T47D (cell line): ENCODE data around the gene DNAJB11.

Source experiments
- DNase-seq, 2 experiments: peaks; one replicate each; pipeline versions ENCODE4 v3.0.0 to v3.0.0-alpha.2; 2011 to 2012; ENCODE audit warnings: low read depth in 1 of 2, low spot score in 1 of 2
- JUND ChIP-seq: IDR thresholded peaks from 2 replicates; pipeline ENCODE4 v1.6.1; 2012; ENCODE audit warnings: low read depth
- in situ Hi-C: cut with HindIII; loops from 2 replicates; pipeline ENCODE4 v1.10.0; 2016; ENCODE audit warnings: low sequenced_read_pairs, low pct_unique_long_range_greater_than_20kb

Gene DNAJB11

DNA sequence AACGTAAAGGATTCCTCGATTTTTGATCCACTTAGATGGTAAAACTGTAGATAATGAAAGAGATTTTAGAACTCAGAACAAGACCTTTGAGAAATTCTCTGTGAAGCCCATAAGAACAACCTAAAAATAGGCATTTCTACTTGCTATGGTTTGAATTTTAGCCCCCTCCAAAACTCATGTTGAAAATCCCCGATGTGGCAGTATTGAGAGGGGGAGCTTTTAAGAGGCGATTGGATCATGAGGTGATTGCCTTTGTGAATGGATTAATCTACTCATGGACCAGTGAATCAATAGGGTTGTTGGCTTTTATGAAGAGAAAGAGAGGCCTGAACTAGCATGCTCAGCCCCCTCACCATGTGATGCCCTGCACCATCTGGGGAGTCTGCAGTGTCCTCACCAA, 22.2 kb downstream of the DNAJB11 start:
- no peak for TF ChIP-seq JUND
- in situ Hi-C loops: no loop called here
- no peak for DNase-seq

DNA sequence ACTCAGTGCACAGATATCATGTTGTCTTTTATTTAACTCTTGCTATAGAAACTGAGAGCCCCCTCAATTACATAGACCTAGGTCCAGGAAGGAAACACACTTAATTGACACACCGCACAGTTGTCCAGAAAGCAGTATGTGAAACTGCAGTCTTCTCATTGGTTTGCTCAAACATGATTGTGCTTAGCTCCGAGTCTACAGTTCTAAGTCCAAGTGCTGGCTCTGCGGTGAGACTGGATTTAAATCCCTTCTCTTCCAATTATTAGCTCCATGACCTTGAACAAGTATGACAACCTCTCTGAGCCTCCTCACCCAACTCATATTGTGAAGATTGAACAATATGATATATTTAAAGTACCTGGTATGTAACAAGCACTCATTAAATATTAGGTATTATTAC, 23.3 kb downstream of the DNAJB11 start:
- DNase-seq: no peak
- no peak for TF ChIP-seq JUND
- in situ Hi-C loops: no loop called here

DNA sequence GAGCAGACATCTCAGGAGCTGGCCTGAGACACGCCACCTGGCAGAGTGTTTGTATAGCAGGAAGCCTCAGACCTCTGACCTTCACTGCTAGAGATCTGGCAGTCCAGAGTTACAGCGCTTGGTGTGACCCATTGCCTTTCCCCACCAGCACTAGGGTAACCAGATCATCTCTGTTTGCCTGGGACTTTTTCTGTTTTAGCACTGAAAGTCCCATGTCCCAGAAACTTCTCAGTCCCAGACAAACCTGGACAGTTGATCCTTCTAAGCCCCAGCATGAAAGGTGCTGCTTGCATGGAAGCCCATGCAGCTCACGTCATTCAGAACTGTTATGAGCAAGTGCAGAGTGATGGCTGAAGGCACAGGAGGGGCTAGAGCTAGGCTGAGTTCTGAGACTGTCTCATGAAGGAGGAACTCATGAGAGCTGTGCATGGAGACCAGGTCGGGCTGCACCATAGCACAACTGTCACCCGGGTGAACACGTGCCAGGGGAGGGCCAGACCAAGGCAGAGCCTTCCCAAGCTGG, 24.1 kb downstream of the DNAJB11 start:
- TF ChIP-seq JUND: no peak
- no peak for DNase-seq
- in situ Hi-C loops: no loop called here

DNA sequence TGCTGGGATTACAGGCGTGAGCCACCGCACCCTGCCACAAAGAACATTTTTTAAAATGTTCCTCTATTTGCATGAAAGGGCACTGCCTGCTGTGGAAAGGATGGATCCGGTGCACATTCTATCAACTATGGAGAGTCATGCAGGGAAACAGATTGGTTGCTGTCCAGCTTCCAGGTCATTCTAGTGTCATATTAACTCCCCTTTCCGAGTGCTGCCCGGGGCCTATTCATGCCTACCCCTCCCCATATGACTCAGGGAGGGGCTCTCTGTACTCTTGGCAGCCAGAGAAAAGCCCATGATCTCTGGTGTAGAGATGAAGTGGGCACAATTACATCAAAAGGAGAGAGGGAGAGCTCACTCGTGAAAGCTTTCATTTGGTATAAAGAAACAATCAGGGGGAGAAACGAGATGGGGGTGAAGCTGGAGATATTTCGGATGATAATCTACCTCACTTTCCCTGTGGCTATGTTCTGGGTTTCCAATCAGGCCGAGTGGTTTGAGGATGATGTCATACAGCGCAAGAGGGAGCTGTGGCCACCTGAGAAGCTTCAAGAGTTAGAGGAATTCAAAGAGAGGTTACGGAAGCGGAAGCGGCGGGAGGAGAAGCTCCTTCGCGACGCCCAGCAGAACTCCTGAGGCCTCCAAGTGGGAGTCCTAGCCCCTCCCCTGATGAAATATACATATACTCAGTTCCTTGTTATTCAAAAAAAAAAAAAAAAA, 26.2 kb downstream of the DNAJB11 start:
- no peak for TF ChIP-seq JUND
- DNase-seq: peak in 1 of 2 experiments; percentile 53
- in situ Hi-C loops: no loop called here

DNA sequence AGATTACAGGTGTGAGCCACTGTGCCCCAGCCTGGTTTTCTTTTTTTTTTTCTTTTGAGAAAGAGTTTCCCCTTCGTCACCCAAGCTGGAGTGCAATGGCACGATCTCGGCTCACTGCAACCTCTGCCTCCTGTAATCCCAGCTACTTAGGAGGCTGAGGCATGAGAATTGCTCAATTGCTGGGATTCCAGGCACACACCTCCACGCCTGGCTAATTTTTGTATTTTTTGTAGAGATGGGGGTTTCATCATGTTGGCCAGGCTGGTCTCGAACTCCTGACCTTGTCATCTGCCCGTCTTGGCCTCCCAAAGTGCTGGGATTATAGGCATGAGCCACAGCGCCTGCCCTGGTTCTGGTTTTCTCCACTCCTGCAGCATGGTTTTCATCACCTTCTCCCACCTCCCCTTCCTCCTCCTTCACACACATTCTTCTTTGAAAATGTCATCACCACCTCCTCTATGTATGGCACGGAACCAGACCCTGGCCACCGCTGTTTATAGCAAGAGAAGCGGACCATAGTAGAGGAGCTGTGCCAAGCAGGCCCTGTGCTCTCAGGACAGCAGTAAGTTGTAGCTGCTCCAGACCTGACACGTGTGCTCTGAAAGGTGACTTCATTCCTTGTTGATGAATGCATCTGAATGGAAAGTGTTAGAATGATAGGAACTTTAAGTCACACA, 27.7 kb downstream of the DNAJB11 start:
- no peak for DNase-seq
- no peak for TF ChIP-seq JUND
- in situ Hi-C loops: no loop called here

DNA sequence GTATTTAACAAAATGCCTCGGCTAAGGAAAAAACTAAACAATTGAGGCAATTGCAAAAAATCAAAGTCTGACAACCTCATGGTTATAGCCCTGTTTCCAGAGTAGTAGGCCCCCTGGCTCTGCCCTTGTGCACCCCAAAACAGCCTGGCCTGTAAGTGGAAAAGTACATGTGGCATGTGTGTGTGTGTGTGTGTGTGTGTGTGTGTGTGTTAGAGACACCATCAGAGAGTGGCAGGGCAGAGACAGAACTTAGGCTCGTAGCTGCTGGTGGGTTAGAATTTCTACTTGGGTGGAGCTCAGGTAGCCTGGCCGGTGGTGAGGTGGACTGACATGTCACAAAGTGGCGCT, 28.2 kb downstream of the DNAJB11 start:
- DNase-seq: no peak
- TF ChIP-seq JUND: no peak
- in situ Hi-C loops: no loop called here

DNA sequence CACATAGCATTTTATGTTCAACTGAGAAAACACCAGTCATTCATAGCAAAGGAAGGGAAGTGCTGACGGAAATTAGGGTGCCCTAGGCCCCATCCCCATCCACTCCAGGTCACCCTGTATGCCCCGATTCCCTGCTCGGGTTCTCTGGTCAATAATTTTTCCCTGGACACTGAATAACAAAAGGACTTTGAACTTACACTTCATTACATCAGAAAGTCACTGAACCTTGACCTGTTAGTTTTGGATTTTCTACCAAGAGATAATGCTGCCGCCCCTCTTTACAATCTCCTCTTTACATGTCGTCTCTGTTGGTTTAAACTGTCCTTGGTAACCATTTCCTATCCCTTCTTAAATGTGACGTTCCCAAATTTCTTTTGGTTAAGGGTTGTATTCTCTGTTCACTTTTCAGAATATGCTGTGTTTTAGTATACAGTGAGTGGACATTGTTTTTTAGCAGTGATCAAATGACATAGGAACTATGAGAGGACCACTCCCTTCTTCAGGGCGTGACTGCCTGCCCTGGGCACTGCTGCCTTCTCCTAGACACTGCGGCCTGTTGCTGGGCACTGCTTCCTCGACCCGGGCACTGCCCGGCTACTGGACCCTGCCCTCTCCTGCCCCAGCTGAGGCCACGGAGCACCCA, 28.7 kb downstream of the DNAJB11 start:
- no peak for DNase-seq
- in situ Hi-C loops: no loop called here
- no peak for TF ChIP-seq JUND

DNA sequence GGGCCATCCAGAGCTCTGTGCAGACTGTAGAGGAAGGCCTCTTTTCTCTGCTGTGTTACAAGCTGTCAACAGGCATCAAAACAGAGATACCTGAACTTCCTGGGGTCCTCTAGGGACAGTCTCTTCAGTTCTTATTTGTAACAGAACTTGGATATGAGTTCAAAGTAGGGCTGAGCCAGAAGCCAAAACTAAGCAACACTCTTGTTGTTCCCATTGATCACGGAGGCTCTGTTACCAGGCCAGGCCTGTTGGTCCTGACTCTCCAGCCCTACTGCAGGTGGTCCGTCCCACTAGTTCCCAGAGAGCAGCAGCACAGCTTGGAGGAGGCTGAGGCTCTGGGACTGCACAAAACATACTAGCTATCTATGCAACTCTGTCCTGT, 29.3 kb downstream of the DNAJB11 start:
- in situ Hi-C loops: no loop called here
- TF ChIP-seq JUND: no peak
- DNase-seq: no peak

DNA sequence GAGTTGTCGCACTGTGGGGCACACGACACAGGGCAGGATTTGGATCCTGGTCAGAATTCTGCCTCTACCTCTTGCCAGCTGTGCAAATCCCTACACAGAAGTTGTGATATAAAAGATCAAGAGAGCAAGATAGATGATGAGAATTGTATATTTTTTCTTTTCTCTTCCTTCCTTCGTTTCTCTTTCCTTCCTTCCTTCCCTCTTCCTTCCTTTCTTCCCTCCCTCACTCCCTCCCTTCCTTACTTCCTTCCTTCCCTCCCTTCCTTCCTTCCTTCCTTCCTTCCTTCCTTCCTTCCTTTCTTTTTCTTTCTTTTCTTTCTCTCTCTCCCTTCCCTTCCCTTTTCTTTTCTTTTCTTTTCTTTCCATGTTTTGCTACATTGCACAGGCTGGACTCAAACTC, 30.4 kb downstream of the DNAJB11 start:
- DNase-seq: no peak
- in situ Hi-C loops: no loop called here
- no peak for TF ChIP-seq JUND

DNA sequence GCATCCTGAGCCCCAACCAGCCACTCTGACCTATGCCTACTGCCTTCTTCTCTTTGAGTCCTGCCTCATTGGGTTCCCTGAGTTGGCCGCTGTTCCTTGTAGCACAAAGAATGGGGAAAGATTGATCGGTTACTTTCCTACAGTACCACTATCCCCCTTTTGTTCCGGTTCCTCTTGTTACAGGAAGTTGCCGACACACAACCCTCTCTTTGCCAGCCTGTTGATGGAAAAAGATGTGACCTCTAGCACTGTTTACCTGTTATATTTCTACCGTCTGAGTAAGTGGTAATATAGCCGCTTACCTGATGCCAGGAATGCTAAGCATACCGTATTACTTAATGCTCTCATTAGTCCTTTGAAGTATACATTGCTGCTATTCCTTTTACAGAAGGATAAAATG, 32.6 kb downstream of the DNAJB11 start:
- DNase-seq: no peak
- in situ Hi-C loops: no loop called here

DNA sequence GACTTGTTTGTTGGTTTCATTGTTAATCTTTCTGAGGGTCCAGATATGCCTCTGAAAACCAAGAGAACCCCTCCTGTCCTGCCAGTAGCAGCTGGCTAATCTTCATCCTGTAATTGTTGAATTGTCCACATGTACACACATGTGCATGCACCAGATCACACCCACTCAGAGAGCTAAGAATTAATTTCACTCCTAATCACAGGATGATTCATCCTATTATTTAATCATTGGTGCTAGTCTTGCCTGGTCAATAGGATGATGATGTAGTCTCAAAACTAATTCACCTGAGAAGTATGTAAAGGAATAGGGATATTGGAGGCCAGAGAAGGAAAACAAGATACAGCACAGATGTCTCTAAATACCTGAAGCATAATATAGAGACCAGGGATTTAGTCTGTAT, 34.6 kb downstream of the DNAJB11 start:
- no peak for DNase-seq
- in situ Hi-C loops: no loop called here
- no peak for TF ChIP-seq JUND

More for the DNA sequence above, 32.6 kb downstream of the DNAJB11 start:
- TF ChIP-seq JUND: no peak

DNA sequence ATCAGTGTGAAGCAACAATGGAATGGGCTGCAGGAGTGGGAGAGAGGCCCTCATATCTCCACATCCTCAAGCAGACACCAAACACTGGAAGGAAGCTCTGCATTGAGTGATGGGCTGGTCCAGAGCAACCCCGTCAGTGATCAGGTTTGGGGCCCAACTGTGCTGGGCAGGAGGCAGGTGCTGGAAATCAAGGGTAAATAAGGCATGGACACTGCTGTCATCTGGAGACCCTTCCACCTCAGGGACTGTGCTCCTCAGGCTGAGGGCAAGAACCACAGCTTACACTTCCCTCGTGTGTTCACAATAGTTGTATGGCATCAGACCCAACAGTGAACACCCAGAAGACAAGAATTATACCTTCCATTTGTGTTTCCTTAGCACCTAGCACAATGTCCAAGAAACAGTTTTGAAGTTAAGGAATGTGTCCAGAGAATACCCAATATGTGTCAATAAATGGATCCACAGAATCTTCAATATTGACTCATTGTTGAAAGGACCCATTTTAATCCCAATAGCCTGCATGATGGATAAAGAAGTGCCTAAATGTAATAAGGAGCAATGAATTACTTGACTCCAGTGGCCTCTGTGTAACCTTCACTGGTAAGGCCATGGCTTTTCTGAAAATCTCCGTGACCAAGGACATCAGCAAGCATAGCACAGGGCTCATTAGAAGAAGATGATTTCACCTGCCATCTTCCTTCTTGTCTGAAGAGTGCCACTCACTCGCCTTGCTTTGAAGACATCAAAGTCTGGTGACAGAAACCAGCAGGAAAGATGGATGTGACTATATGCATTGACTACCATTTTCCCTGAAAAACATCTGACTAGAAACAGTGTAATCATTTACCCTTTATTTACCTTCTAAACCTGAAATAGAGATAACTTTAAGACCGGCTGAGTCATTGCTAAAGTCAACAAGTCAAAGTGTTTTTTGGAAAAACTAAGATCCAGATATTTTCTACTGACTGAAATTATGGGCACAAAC, 35.3 kb downstream of the DNAJB11 start:
- TF ChIP-seq JUND: no peak
- in situ Hi-C loops: no loop called here
- no peak for DNase-seq
